Astrocyte (in vitro differentiated cells and primary cell): ENCODE data around the gene CGREF1. TPM values are rescaled to one million over a fixed set of nuclear protein-coding genes. Genes with fewer than 3 reads are reported as not detected.
"Not testable (repeated sequence)": the region's sequence is repeated elsewhere in the genome, so short reads cannot be mapped to it uniquely, and the experiment has no call there.

Source experiments
- DNase-seq: peaks from one replicate; pipeline ENCODE4 v3.0.0-alpha.2; 2010; ENCODE audit warnings: low read depth
- FAIRE-seq: peaks from 2 replicates; lab custom pipeline; 2011; peaks lifted over from hg19 to GRCh38; lab: Jason Lieb, UNC
- H2AFZ ChIP-seq: 2 replicates; pipeline ENCODE4 v1.6.0; 2012; ENCODE audit warnings: low read depth, low read length, inconsistent platforms
- H3K27ac ChIP-seq: 2 replicates; pipeline ENCODE4 v1.5.1; 2011; ENCODE audit warnings: low read depth, low read length, inconsistent platforms
- H3K27me3 ChIP-seq: 2 replicates; pipeline ENCODE4 v1.6.0; 2011; ENCODE audit warnings: low read length, inconsistent platforms; ENCODE audit not compliant: insufficient read depth
- H3K36me3 ChIP-seq: 2 replicates; pipeline ENCODE4 v1.5.1; 2011; ENCODE audit warnings: low read length, inconsistent platforms; ENCODE audit not compliant: insufficient read depth
- H3K4me1 ChIP-seq: 2 replicates; pipeline ENCODE4 v1.5.1; 2011; ENCODE audit warnings: low read length, inconsistent platforms; ENCODE audit not compliant: insufficient read depth
- H3K4me2 ChIP-seq: 2 replicates; pipeline ENCODE4 v1.6.0; 2012; ENCODE audit warnings: low read length, inconsistent platforms
- H3K4me3 ChIP-seq: 2 replicates; pipeline ENCODE4 v1.5.1; 2011; ENCODE audit warnings: low read depth, mild to moderate bottlenecking, low read length, inconsistent platforms; ENCODE audit not compliant: insufficient read depth
- H3K79me2 ChIP-seq: 2 replicates; pipeline ENCODE4 v1.6.0; 2012; ENCODE audit warnings: mild to moderate bottlenecking, low read length, inconsistent platforms; ENCODE audit not compliant: insufficient read depth
- H3K9ac ChIP-seq: 2 replicates; pipeline ENCODE4 v1.6.0; 2012; ENCODE audit warnings: mild to moderate bottlenecking, low read length, inconsistent platforms
- H3K9me3 ChIP-seq: 2 replicates; pipeline ENCODE4 v1.5.1; 2012; ENCODE audit warnings: low read depth, mild to moderate bottlenecking, low read length, inconsistent platforms; ENCODE audit not compliant: insufficient read depth
- H4K20me1 ChIP-seq: 2 replicates; pipeline ENCODE4 v1.6.0; 2012; ENCODE audit warnings: low read length, inconsistent platforms; ENCODE audit not compliant: insufficient read depth
- H3K27ac Mint-ChIP-seq: one replicate; pipeline ENCODE4 v1.8.0; 2021; ENCODE audit warnings: mild to moderate bottlenecking, mixed read lengths; ENCODE audit not compliant: unreplicated experiment
- H3K27me3 Mint-ChIP-seq: one replicate; pipeline ENCODE4 v1.8.0; 2021; ENCODE audit warnings: low read depth, mixed read lengths; ENCODE audit not compliant: unreplicated experiment
- H3K36me3 Mint-ChIP-seq: one replicate; pipeline ENCODE4 v1.8.0; 2021; ENCODE audit warnings: low read depth, mixed read lengths; ENCODE audit not compliant: unreplicated experiment
- H3K4me1 Mint-ChIP-seq: one replicate; pipeline ENCODE4 v1.8.0; 2021; ENCODE audit warnings: low read depth, mixed read lengths; ENCODE audit not compliant: unreplicated experiment
- H3K4me3 Mint-ChIP-seq: one replicate; pipeline ENCODE4 v1.8.0; 2021; ENCODE audit warnings: mild to moderate bottlenecking, moderate library complexity, mixed read lengths; ENCODE audit not compliant: unreplicated experiment
- H3K9me3 Mint-ChIP-seq: one replicate; pipeline ENCODE4 v1.8.0; 2021; ENCODE audit warnings: mild to moderate bottlenecking, mixed read lengths; ENCODE audit not compliant: unreplicated experiment
- CTCF ChIP-seq: IDR thresholded peaks from 2 replicates; pipeline ENCODE4 v1.5.1; 2011; ENCODE audit warnings: low read depth, mild to moderate bottlenecking, inconsistent platforms, low read length, moderate library complexity; ENCODE audit not compliant: insufficient read depth
- EZH2 ChIP-seq: IDR thresholded peaks from 2 replicates; pipeline ENCODE4 v1.6.1; 2012; ENCODE audit warnings: mild to moderate bottlenecking, low read length, inconsistent platforms; ENCODE audit not compliant: insufficient read depth
- total RNA-seq: library from RNA; stranded (reverse); gene quantifications from 2 replicates; pipeline ENCODE4 v1.2.1, GENCODE V29; 2021

CGREF1 gene
- total RNA-seq, 1 donor from 2014 or later = 1.8 TPM

GRCh38 chr2:27076323-27076722, 42.6 kb downstream of the CGREF1 start:
- H3K27me3 ChIP-seq = no peaks in the 10 kb centered on the region
- no peaks in the 10 kb centered on the region for H3K9me3 ChIP-seq
- Mint-ChIP-seq H3K36me3 (peaks cover 1% of the 10 kb centered on the region), H3K4me1 (peaks cover 19% of the 10 kb centered on the region), H3K27ac (no peak overlapping the region), H3K9me3 (no peaks in the 10 kb centered on the region), H3K27me3 (peaks cover 4% of the 10 kb centered on the region), H3K4me3 (no peak overlapping the region)
- no peak for TF ChIP-seq CTCF
- no peak for TF ChIP-seq EZH2
- no peak overlapping the region for H2AFZ ChIP-seq
- H4K20me1 ChIP-seq = no peaks in the 10 kb centered on the region
- no peak overlapping the region for H3K4me3 ChIP-seq
- H3K9ac ChIP-seq = no peak overlapping the region
- no peak overlapping the region for H3K4me2 ChIP-seq
- H3K4me1 ChIP-seq = peaks cover 63% of the 10 kb centered on the region
- peaks cover 24% of the 10 kb centered on the region for H3K79me2 ChIP-seq
- no peaks in the 10 kb centered on the region for H3K36me3 ChIP-seq
- FAIRE-seq = no peak
- no peak for DNase-seq
- no peak overlapping the region for H3K27ac ChIP-seq

GRCh38 chr2:27075566-27075871, 43.4 kb downstream of the CGREF1 start:
- not testable (repeated sequence) for H3K36me3 Mint-ChIP-seq, H3K4me2 ChIP-seq, H4K20me1 ChIP-seq, H3K9me3 ChIP-seq, H3K9ac ChIP-seq, DNase-seq, H3K4me3 Mint-ChIP-seq, H2AFZ ChIP-seq, FAIRE-seq, H3K27me3 ChIP-seq, H3K36me3 ChIP-seq, H3K4me3 ChIP-seq, H3K27me3 Mint-ChIP-seq, H3K9me3 Mint-ChIP-seq, H3K27ac ChIP-seq, H3K27ac Mint-ChIP-seq
- peaks cover 13% of the 10 kb centered on the region for H3K4me1 Mint-ChIP-seq
- H3K79me2 ChIP-seq = peaks cover 31% of the 10 kb centered on the region
- peaks cover 58% of the 10 kb centered on the region for H3K4me1 ChIP-seq

GRCh38 chr2:27074738-27075565, 44.0 kb downstream of the CGREF1 start:
- Histone ChIP-seq H4K20me1 (peaks cover 8% of the 10 kb centered on the region), H3K4me1 (peaks cover 58% of the 10 kb centered on the region), H3K27me3 (no peaks in the 10 kb centered on the region), H3K79me2 (peaks cover 31% of the 10 kb centered on the region), H3K4me2 (no peak overlapping the region), H3K9ac (no peak overlapping the region), H3K9me3 (no peaks in the 10 kb centered on the region), H3K36me3 (no peaks in the 10 kb centered on the region), H3K27ac (no peak overlapping the region), H2AFZ (no peak overlapping the region), H3K4me3 (no peak overlapping the region)
- no peak for FAIRE-seq
- no peak for TF ChIP-seq EZH2
- no peak for TF ChIP-seq CTCF
- Mint-ChIP-seq H3K4me1 (peaks cover 14% of the 10 kb centered on the region), H3K27me3 (peaks cover 4% of the 10 kb centered on the region), H3K9me3 (no peaks in the 10 kb centered on the region), H3K36me3 (peaks cover 1% of the 10 kb centered on the region), H3K27ac (no peak overlapping the region), H3K4me3 (peak overlapping the region; percentile 54)
- no peak for DNase-seq
